DMS79 treated with DMSO at 0.1 percent for 48 hours (cell line): ENCODE data around the gene VENTX.

Experiments used
- DNase-seq: peaks from one replicate; lab custom pipeline; 2025; lab: John Stamatoyannopoulos, UW

VENTX gene

DNA sequence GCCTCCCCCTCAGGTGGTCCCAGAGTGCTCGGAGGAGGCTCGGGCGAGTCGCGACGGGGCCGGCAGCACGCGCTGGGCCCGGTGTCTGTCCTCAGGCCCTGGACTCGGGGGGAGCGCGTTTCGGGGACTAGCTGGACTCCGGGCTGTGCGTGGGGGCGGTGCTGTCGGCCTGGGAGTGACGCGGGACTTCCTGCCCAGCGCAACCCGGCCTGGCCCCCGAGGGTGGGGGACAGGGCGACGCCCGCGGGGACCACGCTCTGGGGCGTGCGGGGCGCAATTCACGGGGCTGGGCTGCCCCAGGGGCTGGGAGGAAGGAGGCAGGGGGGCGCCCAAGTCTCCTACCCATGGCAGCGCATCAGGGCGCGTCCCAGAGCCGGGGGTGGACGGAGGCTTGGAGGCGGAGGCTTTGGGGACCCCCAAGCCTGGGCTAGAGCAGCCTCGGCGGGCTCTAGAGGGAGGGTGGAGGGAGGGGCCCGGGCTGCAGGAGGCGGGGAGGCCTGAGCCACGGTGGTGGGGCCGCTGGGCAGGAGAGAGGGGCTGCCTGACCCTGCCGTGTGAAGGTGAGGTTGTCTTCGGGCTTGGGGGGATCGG, 2.3 kb upstream of the VENTX start:
- DNase-seq: no peak

DNA sequence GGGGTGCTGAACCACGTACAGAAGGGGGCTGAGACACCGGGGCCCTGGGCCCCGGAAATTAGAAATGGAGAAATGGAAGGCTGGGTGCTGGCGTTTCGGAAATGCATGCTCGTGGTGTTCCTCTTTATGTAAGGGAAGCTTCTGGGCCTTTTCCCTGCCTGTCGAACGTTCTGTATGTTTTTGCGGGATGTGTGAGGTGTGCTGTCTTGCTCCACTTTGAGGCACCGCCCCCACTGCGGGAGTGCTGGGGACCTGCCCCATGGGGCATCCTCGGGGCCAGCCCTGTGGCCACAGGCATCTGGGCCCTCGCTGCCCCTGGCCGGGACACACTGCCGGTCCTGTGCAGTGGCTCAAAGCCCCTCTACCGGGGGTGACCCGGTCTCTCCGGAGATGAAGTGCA, 1.7 kb upstream of the VENTX start:
- DNase-seq: no peak

DNA sequence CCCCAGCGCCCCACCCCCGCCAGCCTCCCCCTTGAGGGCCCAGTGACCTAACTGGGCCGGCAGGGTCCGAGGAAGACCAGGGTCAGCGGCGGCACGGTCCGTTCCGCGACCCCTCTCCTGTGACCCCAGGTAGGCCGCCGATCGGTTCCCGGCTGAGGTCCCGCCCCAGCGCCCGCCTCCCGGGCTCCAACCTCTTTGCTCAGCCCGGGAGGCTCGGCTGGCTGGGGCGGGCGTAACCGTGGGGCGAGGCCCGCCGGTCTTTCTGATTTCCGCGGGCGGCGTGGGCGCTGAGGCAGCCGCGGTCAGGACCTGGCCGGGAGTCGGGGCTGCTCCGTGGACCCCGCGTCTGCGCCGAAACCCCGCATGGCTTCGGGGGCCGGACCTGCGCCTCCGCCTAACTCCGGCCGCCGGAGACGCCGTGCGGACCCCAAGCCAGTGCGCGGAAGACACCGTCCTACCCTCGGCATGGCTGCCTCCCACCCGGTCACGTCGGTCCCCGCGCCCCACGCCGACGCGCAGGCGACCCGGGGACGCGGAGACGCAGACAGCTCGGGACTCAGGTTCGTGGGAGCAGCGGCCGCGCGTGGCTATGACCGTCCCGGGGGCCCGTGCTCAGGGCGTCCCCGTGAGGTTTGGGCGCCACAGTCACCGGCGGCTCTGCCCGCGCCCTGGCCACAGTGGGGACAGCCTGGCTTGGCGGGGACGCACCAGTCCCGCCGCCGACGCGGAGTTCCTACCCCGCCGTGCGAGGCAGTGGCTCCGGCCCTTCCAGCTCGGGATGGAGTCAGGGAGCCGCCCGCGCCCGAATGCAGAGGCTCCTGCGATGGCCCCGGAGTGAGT, 1.0 kb upstream of the VENTX start:
- DNase-seq: no peak

DNA sequence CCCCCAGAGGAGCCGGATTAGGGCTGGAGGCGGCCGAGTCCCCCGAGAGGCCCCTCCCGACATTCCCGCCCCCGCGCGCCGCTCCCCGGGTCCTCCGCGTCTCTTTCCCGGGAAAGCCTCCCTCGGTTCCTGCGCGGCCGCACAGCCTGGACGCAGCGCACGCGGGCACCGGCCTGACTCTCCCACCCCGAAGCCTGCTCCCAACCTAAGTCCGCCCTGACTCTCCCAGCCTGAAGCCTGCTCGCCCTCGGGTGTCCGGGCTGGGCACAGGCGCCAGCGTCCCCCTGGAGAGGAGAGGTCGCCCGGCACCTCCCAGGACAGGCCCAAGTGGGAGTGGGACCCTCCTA, 441 bp upstream of the VENTX start:
- DNase-seq: no peak

DNA sequence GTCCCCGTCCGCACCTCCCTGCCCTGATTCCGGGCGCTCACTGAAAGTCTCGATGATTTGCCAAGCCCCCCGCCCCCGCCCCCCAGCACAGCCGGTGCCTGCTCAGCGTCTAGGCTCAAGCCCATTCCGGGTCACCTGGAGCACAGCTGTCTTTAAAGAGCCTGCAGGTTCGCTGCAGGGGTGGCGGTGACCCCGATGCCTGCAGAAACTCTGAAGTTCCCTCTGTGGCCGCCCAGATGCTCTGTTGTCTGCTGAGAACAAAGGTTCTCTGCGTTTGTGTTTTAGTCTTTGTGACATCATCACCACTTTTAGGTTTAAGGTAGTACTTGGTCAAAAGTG, 780 bp downstream of the VENTX start:
- no peak for DNase-seq

DNA sequence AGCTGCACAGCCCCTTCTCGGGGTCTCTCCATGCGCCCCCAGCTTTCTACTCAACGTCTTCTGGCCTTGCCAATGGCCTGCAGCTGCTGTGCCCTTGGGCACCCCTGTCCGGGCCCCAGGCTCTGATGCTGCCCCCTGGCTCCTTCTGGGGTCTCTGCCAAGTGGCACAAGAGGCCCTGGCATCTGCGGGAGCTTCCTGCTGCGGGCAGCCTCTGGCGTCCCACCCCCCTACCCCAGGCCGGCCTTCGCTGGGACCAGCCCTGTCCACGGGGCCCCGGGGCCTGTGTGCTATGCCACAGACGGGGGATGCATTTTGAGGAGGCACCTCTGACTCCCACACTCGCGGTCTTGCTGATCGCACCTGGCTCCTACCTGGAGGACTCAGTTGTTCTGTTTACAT, 2.3 kb downstream of the VENTX start:
- DNase-seq: no peak

DNA sequence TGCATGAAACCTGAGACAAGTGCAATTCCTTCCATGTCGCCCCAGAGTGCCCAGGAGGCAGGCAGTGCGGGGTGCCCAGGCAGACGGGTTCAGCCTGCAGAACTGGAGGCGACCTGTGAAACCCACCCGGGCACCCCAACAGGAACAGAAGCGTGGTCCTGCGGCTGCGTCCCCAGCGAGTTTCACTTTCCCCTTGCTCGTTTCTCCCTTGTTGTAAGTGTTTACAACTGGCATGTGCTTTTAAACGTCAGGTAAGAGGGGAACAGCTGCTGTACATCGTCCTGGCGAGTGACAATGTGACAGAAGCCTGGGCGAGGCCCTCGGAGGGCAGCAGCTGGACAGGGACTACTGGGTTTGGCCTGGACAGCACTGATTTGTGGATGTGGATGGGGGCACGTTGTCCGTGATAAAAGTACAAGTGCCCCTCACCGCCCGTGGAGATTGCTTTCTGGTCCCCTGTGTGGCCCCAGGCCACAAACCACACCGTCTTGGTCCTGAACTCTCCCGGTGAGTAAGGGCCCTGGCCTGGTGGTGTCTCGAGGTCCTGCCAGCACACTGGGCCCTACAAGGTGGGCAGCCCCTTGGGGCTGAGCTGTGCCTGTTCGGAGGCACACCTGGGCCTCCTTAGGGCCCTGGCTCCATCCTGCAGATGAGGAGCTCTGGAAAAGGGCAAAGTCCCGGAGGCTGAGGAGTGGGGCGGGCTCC, 4.0 kb downstream of the VENTX start:
- DNase-seq: peak; percentile 2

DNA sequence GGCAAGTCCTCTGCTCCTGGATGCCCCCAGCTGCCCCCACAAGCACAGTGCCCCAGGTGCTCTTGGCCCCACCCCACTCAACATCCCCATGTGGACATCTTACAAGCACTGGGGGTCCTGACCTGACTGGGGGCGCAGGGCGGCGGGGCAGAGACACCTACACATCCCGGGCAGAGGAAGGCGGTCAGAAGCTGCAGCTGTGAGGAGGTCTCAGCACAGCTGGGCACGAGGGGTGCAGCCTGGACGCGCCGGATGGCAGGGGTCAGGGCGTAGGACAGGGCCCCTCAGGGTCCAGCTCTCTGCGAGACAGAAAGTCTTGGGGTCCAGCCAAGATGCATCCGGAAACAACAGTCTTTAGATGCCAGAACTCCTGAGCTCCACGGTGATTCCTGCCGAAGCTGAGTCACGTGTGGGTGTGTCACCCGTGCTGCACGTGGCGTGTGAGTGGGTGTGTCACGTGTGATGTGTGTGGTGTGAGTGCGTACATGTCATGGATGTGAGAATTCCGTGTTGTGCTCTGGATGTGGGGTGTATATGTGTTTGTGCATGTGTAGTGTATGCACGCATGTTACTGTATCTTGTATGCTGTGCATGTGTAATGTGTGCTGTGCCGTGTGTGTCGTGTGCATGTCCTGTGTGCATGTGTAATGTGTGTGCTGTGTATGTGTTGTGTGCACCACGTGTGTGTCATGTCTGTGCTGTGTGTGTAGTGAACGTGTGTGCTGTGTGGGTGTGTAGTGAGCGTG, 5.1 kb downstream of the VENTX start:
- DNase-seq: no peak

DNA sequence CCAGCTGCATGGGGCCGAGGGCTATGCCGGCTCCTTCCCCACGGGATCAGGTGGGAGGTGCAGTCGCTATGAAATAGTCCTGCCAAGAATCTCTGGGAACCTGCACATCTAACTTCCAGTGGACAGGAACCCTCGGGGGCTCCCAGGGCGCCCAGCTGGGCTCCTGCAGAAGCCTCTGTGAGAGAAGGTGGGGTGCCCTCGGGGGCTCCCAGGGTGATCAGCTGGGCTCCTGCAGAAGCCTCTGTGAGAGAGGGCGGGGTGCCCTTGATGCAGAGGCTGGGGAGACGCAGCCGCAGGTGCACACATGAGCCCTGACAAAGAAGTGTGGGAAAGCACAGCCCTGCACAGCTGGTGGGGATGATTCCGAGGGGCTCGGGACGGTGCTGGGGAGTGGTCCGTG, 5.9 kb downstream of the VENTX start:
- DNase-seq: no peak

DNA sequence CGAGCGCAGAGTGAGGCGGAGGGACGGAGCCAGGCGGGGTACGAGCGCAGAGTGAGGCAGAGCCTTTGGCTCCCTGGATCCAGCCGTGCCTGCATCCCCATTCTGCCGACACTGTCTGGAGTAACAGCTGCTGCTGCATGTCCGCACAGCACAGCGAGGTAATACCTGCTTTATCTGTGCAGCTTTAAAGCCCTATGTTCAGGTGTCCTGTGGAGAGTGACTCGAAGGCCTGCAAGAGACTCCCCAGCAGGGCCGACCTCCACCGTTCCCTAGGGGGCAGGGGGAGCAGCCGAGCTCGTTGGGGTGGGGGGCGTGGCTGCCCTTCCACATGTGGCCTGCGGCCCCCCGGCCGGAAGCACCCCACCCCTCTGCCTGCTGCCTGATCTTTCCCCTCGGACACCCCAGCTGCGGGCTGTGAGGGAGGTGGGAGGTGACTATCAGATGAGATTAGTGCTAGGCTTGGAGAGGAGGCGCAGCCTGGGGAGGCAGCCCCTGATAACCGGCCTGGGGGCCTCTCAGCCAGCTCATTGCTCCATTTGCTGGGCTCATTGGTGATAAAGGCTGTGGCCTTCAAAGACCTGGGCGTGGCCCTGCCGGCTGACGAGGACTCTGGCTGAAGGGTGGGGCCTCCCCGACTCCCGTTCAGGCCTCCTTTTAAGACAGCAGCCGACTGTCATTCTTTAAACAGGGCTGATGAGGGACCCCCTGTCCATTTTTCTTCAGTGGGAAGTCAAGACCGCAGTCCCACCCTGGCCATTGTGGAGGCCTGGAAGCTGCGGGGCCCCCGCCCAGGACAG, 8.0 kb downstream of the VENTX start:
- DNase-seq: no peak

DNA sequence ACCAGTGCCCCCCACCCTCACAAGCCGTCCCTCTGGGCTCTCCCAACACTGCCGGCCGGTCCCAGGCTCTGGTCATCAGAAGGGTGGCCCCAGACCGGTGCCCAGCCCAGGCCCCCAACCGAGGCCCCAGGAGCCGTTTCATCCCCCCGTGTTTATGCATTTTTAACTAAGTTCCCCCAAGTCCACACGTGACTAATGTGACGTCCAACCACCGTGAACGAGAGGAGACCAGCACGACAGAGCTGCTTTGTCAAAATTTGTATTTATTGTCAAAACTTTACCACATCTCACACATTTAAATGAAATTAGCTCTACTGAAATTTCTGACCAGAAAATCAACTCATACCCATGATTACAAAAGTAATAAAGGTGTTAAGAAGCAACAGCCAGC, 8.6 kb downstream of the VENTX start:
- DNase-seq: no peak

DNA sequence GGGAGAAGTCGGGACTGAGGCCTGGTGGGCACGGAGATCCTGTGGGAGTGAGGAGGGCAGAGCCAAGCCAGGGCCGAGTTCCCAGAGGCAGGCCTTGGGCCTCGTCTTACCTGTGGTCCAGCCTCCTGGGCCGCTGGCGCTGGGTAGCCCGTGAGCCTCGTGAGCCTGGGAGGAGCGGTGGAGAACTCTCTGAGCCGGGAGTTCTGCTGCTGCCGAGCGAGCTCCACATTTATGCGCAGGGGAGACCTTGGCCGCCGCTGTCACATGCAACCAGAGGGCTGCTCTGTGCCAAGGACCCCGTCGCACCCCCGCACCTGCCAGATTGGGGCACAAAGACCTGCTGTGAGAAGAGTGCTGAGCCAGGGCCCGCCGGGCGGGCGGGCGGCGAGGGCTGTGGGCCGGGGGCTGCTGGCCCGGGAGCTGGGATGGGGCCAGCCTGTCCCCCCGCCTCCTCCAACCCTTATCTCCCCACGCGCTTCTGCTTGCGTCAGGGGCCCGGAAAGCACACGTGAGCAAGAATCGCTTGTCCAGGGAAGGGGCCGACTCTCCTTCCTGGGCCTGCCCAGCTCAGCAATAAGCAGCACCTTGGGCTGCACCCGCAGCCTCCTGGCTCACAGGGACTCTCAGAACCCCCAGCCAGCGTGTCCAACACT, 10.2 kb downstream of the VENTX start:
- DNase-seq: no peak

DNA sequence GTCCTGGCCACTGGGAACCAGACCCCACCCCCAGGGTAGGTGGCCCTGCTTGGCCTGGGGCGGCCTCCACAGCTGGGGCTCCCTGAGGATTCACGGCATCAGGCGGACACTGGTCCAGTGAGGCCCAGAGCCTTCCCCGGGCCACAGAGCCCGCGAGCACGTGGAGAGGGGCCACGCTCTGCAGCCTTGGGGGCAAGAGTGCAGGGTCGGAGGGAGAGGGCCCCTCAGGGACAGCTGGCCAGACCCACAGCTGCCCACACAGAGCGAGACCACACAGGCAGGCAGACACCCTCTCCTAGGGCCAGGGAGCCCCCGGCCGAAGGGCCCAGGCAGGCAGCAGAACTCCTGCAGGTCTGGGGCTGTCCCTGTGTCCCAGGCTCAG, 10.7 kb downstream of the VENTX start:
- DNase-seq: no peak

DNA sequence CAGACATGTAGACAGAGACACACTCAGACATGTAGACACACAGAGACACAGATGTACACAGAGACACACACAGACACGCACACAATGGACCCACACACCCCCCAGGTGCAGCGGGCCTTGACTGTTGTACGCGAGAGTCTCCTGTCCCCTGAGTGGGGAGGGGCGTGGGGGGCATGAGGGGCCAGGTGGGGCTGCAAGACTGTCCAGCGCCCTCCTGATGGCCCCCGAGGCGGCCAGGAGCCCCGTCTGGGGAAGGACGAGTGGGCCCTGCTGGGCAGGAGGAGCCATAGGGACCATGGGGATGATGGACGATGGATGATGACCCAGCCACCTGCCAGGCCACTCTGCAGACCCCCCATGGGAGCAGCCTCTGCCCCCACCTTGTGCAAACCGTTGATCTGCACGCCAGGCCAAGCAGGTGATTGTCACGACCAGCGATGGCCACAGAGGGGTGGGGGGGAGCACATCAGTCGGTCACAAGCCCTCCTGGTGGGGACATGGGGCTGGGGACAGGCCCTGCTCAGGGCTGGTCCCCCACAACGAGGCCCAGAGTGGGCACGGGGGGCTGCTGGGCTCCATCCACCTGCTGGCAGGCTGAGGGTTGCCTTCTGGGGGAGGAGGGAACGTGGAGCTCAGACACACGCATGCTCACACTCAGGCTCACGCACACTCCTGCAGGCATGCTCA, 11.6 kb downstream of the VENTX start:
- no peak for DNase-seq

DNA sequence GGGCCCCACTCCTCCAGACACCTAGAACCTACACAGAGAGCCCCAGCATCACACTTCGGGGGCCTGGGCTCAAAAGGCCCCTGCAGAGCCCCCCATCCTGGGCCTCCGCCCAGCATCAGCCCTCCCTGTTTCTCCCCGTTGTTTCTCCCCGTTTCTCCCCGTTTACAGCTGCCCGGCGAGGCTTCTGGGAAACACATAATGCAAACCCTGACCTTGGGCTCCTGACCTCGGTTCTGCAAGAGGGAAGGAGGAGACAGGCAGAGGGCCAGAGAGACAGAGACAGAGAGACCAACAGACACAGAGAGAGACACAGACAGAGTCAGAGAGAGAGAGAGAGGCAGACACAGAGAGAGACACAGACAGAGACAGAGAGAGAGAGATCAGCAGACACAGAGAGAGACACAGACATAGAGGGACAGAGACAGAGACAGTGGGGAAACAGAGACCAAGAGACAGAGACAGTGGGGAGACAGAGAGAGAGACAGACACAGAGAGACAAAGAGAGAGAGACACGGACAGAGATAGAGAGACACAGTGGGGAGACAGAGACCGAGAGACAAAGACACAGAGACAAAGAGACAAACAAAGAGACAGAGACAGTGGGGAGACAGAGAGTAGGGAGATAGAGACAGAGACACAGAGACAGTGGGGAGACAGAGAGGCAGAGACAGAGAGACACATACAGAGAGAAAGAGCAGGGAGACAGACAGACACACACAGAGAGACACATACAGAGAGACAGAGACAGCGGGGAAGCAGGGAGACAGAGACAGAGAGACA, 12.5 kb downstream of the VENTX start:
- DNase-seq: no peak

DNA sequence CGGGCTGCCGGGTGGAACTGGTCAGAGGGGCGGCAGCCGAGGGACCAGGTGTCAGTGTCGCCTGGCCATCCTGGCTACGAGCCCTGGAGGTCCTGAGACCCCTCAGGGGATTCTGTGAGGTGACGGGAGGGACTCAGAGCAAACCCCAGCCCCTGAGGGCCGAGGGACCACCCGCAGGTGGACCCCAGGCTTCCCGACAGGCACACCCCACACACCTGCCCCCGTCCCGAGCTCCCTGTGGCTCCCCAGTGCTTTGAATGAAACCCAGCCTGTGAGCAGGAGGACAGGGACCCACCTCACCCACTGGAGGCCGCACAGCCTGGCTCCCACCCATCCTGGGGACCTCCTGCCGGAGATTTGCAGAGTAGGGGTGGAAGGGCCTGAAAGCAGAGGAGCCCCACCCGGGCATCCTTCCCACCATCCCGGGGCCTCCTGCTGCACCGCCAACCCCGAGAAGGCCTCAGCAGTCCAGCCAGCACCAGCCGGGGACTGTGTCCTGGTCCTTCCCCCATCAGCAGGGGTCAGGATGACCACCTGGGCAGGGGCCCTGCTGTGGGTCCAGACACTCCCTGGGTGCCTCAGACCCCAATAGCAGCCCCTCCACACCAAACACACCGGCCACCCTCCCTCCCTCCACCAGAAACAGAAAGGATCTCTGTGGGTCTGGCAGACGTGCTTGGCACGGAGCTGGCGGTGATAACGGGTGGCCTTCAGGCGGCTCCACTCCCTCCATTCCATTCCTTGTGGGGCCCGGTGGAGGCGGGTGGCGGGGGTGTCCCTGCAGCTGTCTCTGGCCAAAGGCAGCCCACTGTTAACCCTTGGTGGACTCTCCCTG, 13.9 kb downstream of the VENTX start:
- DNase-seq: no peak

DNA sequence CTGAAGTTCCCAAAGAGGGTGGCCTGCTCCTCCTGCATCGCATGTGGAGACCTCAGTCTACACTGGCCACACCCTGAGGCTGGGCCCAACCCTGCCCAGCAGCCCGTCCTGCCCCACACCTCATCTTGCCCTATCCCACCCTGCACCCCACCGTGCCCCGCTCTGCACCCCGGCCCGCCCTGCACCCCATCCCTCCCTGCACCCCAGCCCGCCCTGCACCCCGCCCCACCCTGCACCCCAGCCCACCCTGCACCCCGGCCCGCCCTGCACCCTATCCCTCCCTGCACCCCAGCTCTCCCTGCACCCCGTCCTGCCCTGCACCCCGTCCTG, 14.5 kb downstream of the VENTX start:
- DNase-seq: no peak

DNA sequence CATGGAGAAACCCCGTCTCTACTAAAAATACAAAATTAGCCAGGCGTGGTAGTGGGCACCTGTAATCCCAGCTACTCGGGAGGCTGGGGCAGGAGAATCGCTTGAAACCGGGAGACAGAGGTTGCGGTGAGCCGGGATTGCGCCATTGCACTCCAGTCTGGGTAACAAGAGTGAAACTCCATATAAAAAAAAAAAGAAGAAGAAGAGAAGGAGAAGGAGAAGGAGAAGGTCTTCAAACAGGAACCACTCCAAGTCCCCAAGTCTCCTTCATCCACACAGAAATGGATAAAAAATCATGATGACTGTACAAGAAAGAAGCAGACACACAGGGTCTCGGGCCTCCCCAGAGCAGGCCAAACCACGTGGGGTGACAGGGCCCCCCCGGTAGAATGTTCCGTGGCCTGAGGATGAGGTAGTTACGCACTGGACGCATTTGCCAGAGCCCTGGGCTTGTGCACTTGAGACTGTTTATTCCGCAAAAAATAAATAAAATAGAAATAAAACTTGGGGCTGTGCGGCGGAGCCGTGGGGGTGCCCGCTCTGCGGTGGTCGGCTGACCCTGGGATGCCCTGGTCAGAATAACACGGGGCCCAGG, 15.8 kb downstream of the VENTX start:
- DNase-seq: no peak
